A549 (cell line): ENCODE results near the gene AFG1L. TPM values are rescaled to one million over a fixed set of nuclear protein-coding genes. Genes with fewer than 3 reads are reported as not detected.

Experiments
- ATAC-seq, 2 experiments: fragments of 200-7000 bp in 1 of 2; fragments of >200 bp in 1 of 2; cut with Nextera tagmentation in 1 of 2; cut with Tn5 transposase in 1 of 2; 3 replicates each; pipeline versions ENCODE4 v1.8.0 to v1.9.1; 2018 to 2020; ENCODE audit warnings: mild to moderate bottlenecking in 1 of 2, moderate library complexity in 1 of 2
- CTCF ChIA-PET: fragments of 300-600 bp; sonication (Branson Sonifier 250); formaldehyde crosslinking; extraction: SDS; loops from one replicate; lab custom pipeline; 2021; ENCODE audit warnings: antibody characterized with exemption, inconsistent platforms; lab: Yijun Ruan, JAX
- POLR2A ChIA-PET: fragments of 350-600 bp; formaldehyde crosslinking; extraction: SDS; loops from one replicate; lab custom pipeline; 2021; ENCODE audit warnings: antibody characterized with exemption, inconsistent platforms; lab: Yijun Ruan, JAX
- DNase-seq, 2 experiments: peaks; one replicate each; pipeline versions ENCODE4 v3.0.0 to v3.0.0-alpha.2; 2011 to 2016; ENCODE audit warnings: low read depth in 1 of 2, low spot score in 1 of 2
- FAIRE-seq: peaks from 2 replicates; lab custom pipeline; 2011; peaks lifted over from hg19 to GRCh38; lab: Jason Lieb, UNC
- H3K27ac ChIP-seq, 2 experiments: fragments of >200 bp; sonication (Bioruptor Twin); formaldehyde crosslinking; 3 replicates each; pipeline ENCODE4 v1.5.1; 2016 to 2017
- H3K4me1 ChIP-seq: fragments of >200 bp; sonication (Bioruptor Twin); formaldehyde crosslinking; 3 replicates; pipeline ENCODE4 v1.6.1; 2016
- H3K4me2 ChIP-seq: fragments of >200 bp; sonication (Bioruptor Twin); formaldehyde crosslinking; 3 replicates; pipeline ENCODE4 v1.6.1; 2016
- H3K4me3 ChIP-seq: fragments of >200 bp; sonication (Bioruptor Twin); formaldehyde crosslinking; 3 replicates; pipeline ENCODE4 v1.5.1; 2016
- H3K9me3 ChIP-seq: fragments of >200 bp; sonication (Bioruptor Twin); formaldehyde crosslinking; 3 replicates; pipeline ENCODE4 v1.6.1; 2016
- BHLHE40 ChIP-seq: IDR thresholded peaks from 2 replicates; pipeline ENCODE4 v1.6.1; 2012; ENCODE audit warnings: low read depth, low read length, inconsistent platforms
- CBX2 ChIP-seq: fragments of 200-600 bp; sonication (generic); IDR thresholded peaks from 2 replicates; pipeline ENCODE4 v1.6.1; 2016; ENCODE audit warnings: low read depth, mild to moderate bottlenecking, borderline replicate concordance
- CEBPB ChIP-seq, 2 experiments: fragments of >200 bp in 1 of 2; sonication (Bioruptor Twin) in 1 of 2; formaldehyde crosslinking in 1 of 2; IDR thresholded peaks; 2 replicates each; pipeline ENCODE4 v1.6.1; 2012 to 2016
- CHD2 ChIP-seq: fragments of 150-350 bp; IDR thresholded peaks from 2 replicates; pipeline ENCODE4 v1.6.1; 2014; ENCODE audit warnings: low read length; ENCODE audit not compliant: partially characterized antibody
- CHD4 ChIP-seq: fragments of 200-600 bp; sonication (generic); IDR thresholded peaks from 2 replicates; pipeline ENCODE4 v1.6.1; 2016; ENCODE audit warnings: antibody characterized with exemption, mild to moderate bottlenecking, borderline replicate concordance
- EHF ChIP-seq: fragments of 250-450 bp; sonication (Bioruptor Pico); IDR thresholded peaks from 2 replicates; pipeline ENCODE4 v1.5.0; 2020; ENCODE audit warnings: mild to moderate bottlenecking
- EHMT2 ChIP-seq: fragments of 200-600 bp; sonication (generic); IDR thresholded peaks from 2 replicates; pipeline ENCODE4 v1.6.1; 2016; ENCODE audit warnings: antibody characterized with exemption, low read depth, mild to moderate bottlenecking, moderate library complexity
- EP300 ChIP-seq, 2 experiments: fragments of >200 bp; sonication (Bioruptor Twin); formaldehyde crosslinking; IDR thresholded peaks; 2 replicates in 1 of 2; 3 replicates in 1 of 2; pipeline ENCODE4 v1.6.1; 2016 to 2017
- ESRRA ChIP-seq: fragments of 150-350 bp; IDR thresholded peaks from 2 replicates; pipeline ENCODE4 v1.6.1; 2014; ENCODE audit warnings: mild to moderate bottlenecking, low read length, borderline replicate concordance
- FOSB ChIP-seq: fragments of 250-450 bp; sonication (Bioruptor Pico); IDR thresholded peaks from 2 replicates; pipeline ENCODE4 v1.5.0; 2020; ENCODE audit warnings: mild to moderate bottlenecking, moderate library complexity
- FOXS1 ChIP-seq: fragments of 250-450 bp; sonication (Bioruptor Pico); IDR thresholded peaks from 2 replicates; pipeline ENCODE4 v1.5.0; 2020; ENCODE audit warnings: mild to moderate bottlenecking, moderate library complexity
- HEYL ChIP-seq: fragments of 250-450 bp; sonication (Bioruptor Pico); IDR thresholded peaks from 2 replicates; pipeline ENCODE4 v1.8.0; 2021; ENCODE audit warnings: mild to moderate bottlenecking, moderate library complexity
- HOXB5 ChIP-seq: fragments of 250-450 bp; sonication (Bioruptor Pico); IDR thresholded peaks from 2 replicates; pipeline ENCODE4 v1.5.0; 2020; ENCODE audit warnings: mild to moderate bottlenecking, moderate library complexity
- NFE2L2 ChIP-seq: fragments of 150-350 bp; conservative IDR thresholded peaks from 2 replicates; pipeline ENCODE4 v1.6.1; 2014; ENCODE audit warnings: low read length
- RCOR1 ChIP-seq: fragments of 150-350 bp; IDR thresholded peaks from 2 replicates; pipeline ENCODE4 v1.6.1; 2014; ENCODE audit warnings: antibody characterized with exemption, low read length, low read depth
- RFX5 ChIP-seq: fragments of 450-650 bp; IDR thresholded peaks from 2 replicates; pipeline ENCODE4 v1.7.1; 2014; ENCODE audit warnings: antibody characterized with exemption, mild to moderate bottlenecking, moderate library complexity
- TFCP2L1 ChIP-seq: fragments of 250-450 bp; sonication (Bioruptor Pico); IDR thresholded peaks from 2 replicates; pipeline ENCODE4 v1.5.0; 2021; ENCODE audit warnings: mild to moderate bottlenecking
- TP53 ChIP-seq: fragments of 250-450 bp; sonication (Bioruptor Pico); IDR thresholded peaks from 2 replicates; pipeline ENCODE4 v1.5.0; 2021; ENCODE audit warnings: mild to moderate bottlenecking, moderate library complexity
- ZFP36 ChIP-seq: fragments of 450-650 bp; IDR thresholded peaks from 2 replicates; pipeline ENCODE4 v1.6.1; 2014; ENCODE audit warnings: borderline replicate concordance; ENCODE audit not compliant: partially characterized antibody
- WGBS: methylation state at CpG from one replicate; pipeline ENCODE4 v1.1.6; 2017; ENCODE audit errors: missing lambda C conversion rate; 5-methylcytosine and 5-hydroxymethylcytosine counted together
- polyA plus RNA-seq, 4 experiments: library from polyadenylated mRNA; depleted of rRNA in 3 of 4; stranded (reverse); fragments of >200 nt; fragmentation: RNase III in 1 of 4; extraction: RNeasy Plus Mini Kit Qiagen cat#74134 plus additional on column Dnase treatment in 1 of 4; gene quantifications; 2 replicates in 3 of 4; 3 replicates in 1 of 4; pipeline ENCODE4 v1.2.3, GENCODE V29; 2011 to 2017
- TF ChIP-seq, protein P1 (sequence below): fragments of 200-600 bp; sonication (generic); IDR thresholded peaks from 2 replicates; pipeline ENCODE4 v1.6.1; 2016; ENCODE audit warnings: antibody characterized with exemption, mild to moderate bottlenecking, moderate library complexity
- TF ChIP-seq, protein P2 (sequence below): fragments of 150-350 bp; IDR thresholded peaks from 2 replicates; pipeline ENCODE4 v1.6.1; 2014; ENCODE audit warnings: low read depth, mild to moderate bottlenecking, low read length
- TF ChIP-seq, protein P3 (sequence below): IDR thresholded peaks from 2 replicates; pipeline ENCODE4 v1.6.1; 2012
- TF ChIP-seq, protein P4 (sequence below): IDR thresholded peaks from 2 replicates; pipeline ENCODE4 v1.6.1; 2012; ENCODE audit warnings: low read depth, borderline replicate concordance
- TF ChIP-seq, protein P5 (sequence below): fragments of 250-450 bp; sonication (Bioruptor Pico); IDR thresholded peaks from 2 replicates; pipeline ENCODE4 v1.5.0; 2020; ENCODE audit warnings: low read depth, mild to moderate bottlenecking, moderate library complexity

AFG1L gene
- polyA plus RNA-seq, 2 of the 4 experiments (the other 2 are of a cell fraction): 1.3 to 2.3 TPM

DNA sequence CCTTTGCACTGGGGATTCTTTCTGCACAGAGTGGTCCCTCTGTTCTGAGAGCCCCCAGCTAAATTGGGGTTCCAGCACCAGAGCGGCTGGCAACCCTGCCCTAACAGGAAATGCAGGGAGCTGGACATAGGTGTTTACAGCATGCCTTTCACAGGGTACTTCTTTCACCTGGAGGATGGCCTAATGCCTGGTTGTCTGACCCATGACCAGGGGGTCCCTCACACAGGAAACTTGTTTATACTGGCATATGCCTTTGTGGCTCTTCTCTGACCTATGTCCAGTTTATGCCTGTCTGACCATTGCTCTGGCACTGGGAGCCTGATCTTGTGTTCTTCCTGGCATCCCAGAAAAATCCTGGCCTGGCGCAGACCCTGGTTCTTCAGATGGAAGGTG, 66.1 kb downstream of the AFG1L start (continued):
- no peak for TF ChIP-seq FOXS1 (CRISPR knock-in tag)
- TF ChIP-seq CBX2: no peak

DNA sequence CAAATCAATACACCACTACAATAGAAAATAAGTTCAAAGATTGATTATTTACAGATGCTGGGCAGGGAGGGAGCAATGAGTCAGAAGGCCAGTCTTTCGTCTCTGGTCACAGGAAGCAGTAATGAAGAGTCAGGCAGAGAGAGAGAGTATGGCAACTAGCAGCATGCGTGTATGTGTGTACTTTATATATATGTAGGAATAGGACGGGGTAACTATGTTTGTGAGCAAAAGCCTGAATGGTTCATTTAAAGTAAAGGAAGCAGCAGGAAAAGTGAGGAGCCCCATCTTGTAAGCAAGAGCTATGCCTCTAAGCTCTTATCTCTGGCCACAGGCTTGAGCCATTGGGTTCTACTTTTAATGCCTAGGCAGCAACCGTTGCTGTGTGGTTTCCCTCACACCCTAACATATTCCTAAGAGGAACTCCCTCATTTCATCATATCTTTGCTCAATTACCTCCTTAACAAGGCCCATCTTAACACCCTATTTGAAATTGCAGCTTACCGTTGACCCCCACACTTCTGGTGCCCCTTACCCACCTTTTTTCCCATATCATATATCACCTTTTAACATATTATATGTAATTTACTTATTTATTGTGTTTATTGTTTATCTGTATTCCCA, 66.6 kb downstream of the AFG1L start:
- WGBS: 89% methylated on average over 5 of the region's 5 CpGs
- Histone ChIP-seq H3K9me3 (no peaks in the 10 kb centered on the region), H3K4me2 (no peak overlapping the region), H3K4me3 (no peak overlapping the region), H3K4me1 (no peaks in the 10 kb centered on the region), H3K27ac (no peak overlapping the region)
- POLR2A ChIA-PET: no interaction called here
- FAIRE-seq: no peak
- no peak for DNase-seq
- no peak for ATAC-seq
- TF ChIP-seq CBX2 (no peak), RCOR1 (no peak), ESRRA (no peak), ZFP36 (no peak), EP300 (IDR thresholded peaks at IDR 0.05) (no peak), HEYL (CRISPR knock-in tag) (no peak), EHMT2 (no peak), FOXS1 (CRISPR knock-in tag) (no peak), EHF (CRISPR knock-in tag) (no peak), BHLHE40 (no peak), TP53 (no peak), RFX5 (no peak)
- TF ChIP-seq, protein P1, sequence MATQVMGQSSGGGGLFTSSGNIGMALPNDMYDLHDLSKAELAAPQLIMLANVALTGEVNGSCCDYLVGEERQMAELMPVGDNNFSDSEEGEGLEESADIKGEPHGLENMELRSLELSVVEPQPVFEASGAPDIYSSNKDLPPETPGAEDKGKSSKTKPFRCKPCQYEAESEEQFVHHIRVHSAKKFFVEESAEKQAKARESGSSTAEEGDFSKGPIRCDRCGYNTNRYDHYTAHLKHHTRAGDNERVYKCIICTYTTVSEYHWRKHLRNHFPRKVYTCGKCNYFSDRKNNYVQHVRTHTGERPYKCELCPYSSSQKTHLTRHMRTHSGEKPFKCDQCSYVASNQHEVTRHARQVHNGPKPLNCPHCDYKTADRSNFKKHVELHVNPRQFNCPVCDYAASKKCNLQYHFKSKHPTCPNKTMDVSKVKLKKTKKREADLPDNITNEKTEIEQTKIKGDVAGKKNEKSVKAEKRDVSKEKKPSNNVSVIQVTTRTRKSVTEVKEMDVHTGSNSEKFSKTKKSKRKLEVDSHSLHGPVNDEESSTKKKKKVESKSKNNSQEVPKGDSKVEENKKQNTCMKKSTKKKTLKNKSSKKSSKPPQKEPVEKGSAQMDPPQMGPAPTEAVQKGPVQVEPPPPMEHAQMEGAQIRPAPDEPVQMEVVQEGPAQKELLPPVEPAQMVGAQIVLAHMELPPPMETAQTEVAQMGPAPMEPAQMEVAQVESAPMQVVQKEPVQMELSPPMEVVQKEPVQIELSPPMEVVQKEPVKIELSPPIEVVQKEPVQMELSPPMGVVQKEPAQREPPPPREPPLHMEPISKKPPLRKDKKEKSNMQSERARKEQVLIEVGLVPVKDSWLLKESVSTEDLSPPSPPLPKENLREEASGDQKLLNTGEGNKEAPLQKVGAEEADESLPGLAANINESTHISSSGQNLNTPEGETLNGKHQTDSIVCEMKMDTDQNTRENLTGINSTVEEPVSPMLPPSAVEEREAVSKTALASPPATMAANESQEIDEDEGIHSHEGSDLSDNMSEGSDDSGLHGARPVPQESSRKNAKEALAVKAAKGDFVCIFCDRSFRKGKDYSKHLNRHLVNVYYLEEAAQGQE: no peak
- TF ChIP-seq, protein P2, sequence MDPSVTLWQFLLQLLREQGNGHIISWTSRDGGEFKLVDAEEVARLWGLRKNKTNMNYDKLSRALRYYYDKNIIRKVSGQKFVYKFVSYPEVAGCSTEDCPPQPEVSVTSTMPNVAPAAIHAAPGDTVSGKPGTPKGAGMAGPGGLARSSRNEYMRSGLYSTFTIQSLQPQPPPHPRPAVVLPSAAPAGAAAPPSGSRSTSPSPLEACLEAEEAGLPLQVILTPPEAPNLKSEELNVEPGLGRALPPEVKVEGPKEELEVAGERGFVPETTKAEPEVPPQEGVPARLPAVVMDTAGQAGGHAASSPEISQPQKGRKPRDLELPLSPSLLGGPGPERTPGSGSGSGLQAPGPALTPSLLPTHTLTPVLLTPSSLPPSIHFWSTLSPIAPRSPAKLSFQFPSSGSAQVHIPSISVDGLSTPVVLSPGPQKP: no peak
- TF ChIP-seq, protein P3, sequence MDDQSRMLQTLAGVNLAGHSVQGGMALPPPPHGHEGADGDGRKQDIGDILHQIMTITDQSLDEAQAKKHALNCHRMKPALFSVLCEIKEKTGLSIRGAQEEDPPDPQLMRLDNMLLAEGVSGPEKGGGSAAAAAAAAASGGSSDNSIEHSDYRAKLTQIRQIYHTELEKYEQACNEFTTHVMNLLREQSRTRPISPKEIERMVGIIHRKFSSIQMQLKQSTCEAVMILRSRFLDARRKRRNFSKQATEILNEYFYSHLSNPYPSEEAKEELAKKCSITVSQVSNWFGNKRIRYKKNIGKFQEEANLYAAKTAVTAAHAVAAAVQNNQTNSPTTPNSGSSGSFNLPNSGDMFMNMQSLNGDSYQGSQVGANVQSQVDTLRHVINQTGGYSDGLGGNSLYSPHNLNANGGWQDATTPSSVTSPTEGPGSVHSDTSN: no peak
- CTCF ChIA-PET: interaction anchor here (0.6 kb wide), 1 partner anchor 59 kb away, joined by 3 read pairs; no protein-coding TSS in a partner anchor

DNA sequence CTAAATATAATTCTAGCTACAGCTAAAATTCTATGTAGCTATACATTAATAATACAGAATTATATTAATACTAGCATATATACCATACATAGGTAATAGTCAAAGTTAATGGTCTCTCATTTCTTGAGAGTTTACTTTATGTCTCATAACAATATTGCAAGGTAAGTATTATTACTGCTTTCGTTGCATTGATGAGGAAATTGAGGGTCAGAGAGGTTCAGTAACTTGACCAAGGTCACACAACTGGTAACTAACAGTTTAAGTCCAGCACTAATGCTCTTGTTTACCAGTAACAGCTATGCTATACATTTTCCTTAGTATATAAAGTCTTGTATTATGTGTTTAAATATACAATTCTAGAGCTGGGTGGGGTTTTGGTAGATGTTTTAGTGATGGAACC, 67.6 kb downstream of the AFG1L start:
- Histone ChIP-seq H3K4me3 (no peak overlapping the region), H3K4me1 (no peaks in the 10 kb centered on the region), H3K9me3 (no peaks in the 10 kb centered on the region), H3K4me2 (no peak overlapping the region), H3K27ac (no peak overlapping the region)
- WGBS: 43% methylated on average over 1 of the region's 1 CpG
- ATAC-seq (no peak), FAIRE-seq (no peak), DNase-seq (no peak)
- POLR2A ChIA-PET: no interaction called here
- CTCF ChIA-PET: no interaction called here
- TF ChIP-seq FOSB (no peak), CHD2 (no peak), RFX5 (no peak), CHD4 (no peak), NFE2L2 (no peak), TFCP2L1 (CRISPR knock-in tag) (no peak), CEBPB (IDR thresholded peaks at IDR 0.05) (no peak), HOXB5 (CRISPR knock-in tag) (no peak)
- TF ChIP-seq, protein P4, sequence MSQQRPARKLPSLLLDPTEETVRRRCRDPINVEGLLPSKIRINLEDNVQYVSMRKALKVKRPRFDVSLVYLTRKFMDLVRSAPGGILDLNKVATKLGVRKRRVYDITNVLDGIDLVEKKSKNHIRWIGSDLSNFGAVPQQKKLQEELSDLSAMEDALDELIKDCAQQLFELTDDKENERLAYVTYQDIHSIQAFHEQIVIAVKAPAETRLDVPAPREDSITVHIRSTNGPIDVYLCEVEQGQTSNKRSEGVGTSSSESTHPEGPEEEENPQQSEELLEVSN: no peak
- TF ChIP-seq, protein P5, sequence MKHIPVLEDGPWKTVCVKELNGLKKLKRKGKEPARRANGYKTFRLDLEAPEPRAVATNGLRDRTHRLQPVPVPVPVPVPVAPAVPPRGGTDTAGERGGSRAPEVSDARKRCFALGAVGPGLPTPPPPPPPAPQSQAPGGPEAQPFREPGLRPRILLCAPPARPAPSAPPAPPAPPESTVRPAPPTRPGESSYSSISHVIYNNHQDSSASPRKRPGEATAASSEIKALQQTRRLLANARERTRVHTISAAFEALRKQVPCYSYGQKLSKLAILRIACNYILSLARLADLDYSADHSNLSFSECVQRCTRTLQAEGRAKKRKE: no peak
